BJ (cell line): ENCODE results near the gene SPNS3. TPM values are rescaled to one million over a fixed set of nuclear protein-coding genes. Genes with fewer than 3 reads are reported as not detected.

ENCODE experiments used
- CTCF ChIA-PET: fragments of 350-600 bp; formaldehyde crosslinking; extraction: SDS; loops from one replicate; lab custom pipeline; 2021; ENCODE audit warnings: antibody characterized with exemption, inconsistent platforms; lab: Yijun Ruan, JAX
- POLR2A ChIA-PET: fragments of 300-600 bp; sonication (Branson Sonifier 250); formaldehyde crosslinking; extraction: SDS; loops from one replicate; lab custom pipeline; 2021; ENCODE audit warnings: antibody characterized with exemption; lab: Charles Lee
- DNase-seq: peaks from one replicate; pipeline ENCODE4 v3.0.0-alpha.2; 2011; ENCODE audit warnings: low read depth
- H3K27me3 ChIP-seq: 2 replicates; pipeline ENCODE4 v1.6.0; 2011; ENCODE audit warnings: low read length; ENCODE audit not compliant: control insufficient read depth, insufficient read depth
- H3K36me3 ChIP-seq: 2 replicates; pipeline ENCODE4 v1.5.1; 2011; ENCODE audit warnings: low read length; ENCODE audit not compliant: control insufficient read depth, insufficient read depth
- H3K4me3 ChIP-seq: 2 replicates; pipeline ENCODE4 v1.5.1; 2011; ENCODE audit warnings: low read depth, mild to moderate bottlenecking, control low read depth, low read length
- CTCF ChIP-seq: IDR thresholded peaks from 2 replicates; pipeline ENCODE4 v1.5.1; 2011; ENCODE audit warnings: low read depth, mild to moderate bottlenecking, control low read depth, inconsistent platforms, low read length, moderate library complexity; ENCODE audit not compliant: insufficient read depth
- polyA plus RNA-seq: library from polyadenylated mRNA; depleted of rRNA; stranded (reverse); fragments of >200 nt; gene quantifications from 2 replicates; pipeline ENCODE4 v1.2.3, GENCODE V29; 2011

SPNS3 gene
- polyA plus RNA-seq, 1 experiment: not detected

DNA sequence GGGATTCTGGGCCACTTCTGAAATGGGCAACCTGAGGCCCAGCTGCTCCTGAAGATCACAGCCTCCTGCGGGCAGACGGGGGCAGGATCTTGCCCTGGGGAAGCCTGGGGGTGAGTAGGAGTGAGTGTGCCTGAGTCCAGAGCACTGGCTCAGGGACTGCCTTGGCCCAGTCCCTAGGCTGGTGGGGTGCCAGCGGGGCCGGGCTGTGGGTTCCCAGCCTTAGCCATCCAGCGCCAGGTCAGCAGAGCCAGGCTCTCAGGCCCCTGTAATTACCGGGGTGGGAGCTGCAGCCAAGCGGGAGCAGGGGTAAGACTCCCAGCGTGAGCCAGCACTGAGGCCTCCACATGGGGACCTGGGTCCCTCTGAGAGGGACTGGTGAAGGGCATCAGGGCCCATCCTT is 73.2 kb downstream of the SPNS3 start:
- Histone ChIP-seq H3K4me3 (no peak overlapping the region), H3K27me3 (peaks cover 27% of the 10 kb centered on the region), H3K36me3 (no peaks in the 10 kb centered on the region)
- ChIA-PET CTCF (interaction anchor here (1.1 kb wide), 2 partner anchors 12 to 15 kb away, joined by 3 to 4 read pairs; no protein-coding TSS in a partner anchor), POLR2A (no interaction called here)
- no peak for TF ChIP-seq CTCF
- no peak for DNase-seq

GRCh38 chr17:4507361-4508111 is 73.8 kb downstream of the SPNS3 start:
- H3K27me3 ChIP-seq: peaks cover 24% of the 10 kb centered on the region
- TF ChIP-seq CTCF: no peak
- no peak for DNase-seq
- H3K36me3 ChIP-seq: no peaks in the 10 kb centered on the region
- ChIA-PET POLR2A (no interaction called here), CTCF (interaction anchor here (1.0 to 1.1 kb wide), 3 partner anchors 11 to 59 kb away, joined by 3 to 4 read pairs (median 3); no protein-coding TSS in a partner anchor)
- no peak overlapping the region for H3K4me3 ChIP-seq

DNA sequence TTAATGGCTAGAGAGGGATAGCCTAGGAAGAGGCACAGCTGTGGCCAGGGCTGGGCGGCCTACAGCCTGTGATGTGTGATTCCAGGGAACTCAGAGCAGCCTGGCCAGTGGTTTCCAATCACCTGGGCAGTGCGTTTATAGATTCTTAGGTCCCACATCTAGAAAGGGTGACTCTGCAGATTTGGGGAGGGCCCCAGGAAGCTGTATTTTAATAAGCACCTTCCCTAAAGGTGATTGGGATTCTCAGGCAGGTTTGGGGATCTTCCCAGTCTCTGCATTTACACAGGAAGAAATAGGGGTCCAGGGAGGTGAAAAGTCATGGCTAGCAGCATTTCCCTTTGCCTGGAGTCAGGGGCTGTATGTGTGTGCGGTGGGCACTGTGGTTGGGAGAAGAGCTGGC is 74.5 kb downstream of the SPNS3 start:
- ChIA-PET CTCF (interaction anchor here (1.0 kb wide), 1 partner anchor 58 kb away, joined by 3 read pairs; no protein-coding TSS in a partner anchor), POLR2A (no interaction called here)
- no peak overlapping the region for H3K4me3 ChIP-seq
- H3K27me3 ChIP-seq: peaks cover 19% of the 10 kb centered on the region
- DNase-seq: no peak
- no peaks in the 10 kb centered on the region for H3K36me3 ChIP-seq
- TF ChIP-seq CTCF: no peak

DNA sequence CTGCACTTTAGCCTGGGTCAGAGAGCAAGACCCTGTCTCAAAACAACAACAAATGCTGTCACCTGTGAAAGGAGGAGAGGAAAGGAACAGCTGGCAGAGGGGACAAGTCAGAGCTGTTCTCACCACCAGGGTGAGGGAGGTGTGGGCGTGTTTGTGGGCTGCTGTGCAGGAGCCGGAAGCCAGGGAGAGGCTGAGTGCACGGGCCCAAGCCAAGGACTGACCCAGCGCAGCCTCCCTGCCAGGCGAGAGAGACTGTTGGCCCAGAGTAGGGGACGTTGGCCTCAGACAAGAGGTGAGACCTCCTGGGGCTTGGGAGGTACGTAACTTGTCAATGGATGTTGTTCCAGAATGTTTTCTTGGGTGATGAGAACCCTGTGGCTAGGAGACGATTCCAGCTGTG is 75.7 kb downstream of the SPNS3 start:
- DNase-seq: no peak
- ChIA-PET CTCF (no interaction called here), POLR2A (no interaction called here)
- TF ChIP-seq CTCF: no peak
- Histone ChIP-seq H3K36me3 (no peaks in the 10 kb centered on the region), H3K4me3 (no peak overlapping the region), H3K27me3 (peaks cover 16% of the 10 kb centered on the region)

DNA sequence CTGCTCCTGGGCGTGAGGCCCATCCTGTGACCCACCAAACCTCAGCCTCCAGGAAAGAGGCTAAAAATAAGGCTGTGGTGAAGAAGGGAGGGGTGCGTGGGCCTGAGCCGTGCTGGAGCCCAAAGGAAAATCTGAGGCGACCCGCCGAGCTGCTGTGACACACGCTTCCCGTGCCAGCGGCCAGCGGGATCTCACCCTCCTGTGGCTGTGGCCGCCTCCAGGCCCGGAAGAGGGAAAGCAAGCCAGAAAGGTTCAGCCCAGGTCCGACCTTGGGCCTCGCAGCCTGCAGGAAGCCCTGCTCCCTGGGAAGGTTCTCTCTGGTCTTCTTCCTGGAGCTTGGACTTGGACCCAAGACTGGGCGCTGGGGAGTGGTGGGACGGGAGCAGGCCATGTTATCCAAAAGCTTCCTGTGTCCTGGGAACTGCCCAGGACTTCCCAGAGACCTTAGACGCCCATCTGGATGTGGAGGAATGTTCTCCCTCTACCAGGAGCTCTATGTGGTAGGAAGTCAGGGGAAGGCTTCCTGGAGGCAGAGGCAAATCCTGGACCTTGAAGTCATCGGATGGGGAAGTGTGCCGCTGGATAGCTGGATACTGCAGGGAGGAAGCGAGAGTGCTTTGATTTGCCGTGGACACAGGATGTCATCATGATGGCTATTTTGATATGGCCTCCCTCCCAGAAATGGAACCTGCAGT is 76.3 kb downstream of the SPNS3 start:
- no peaks in the 10 kb centered on the region for H3K36me3 ChIP-seq
- ChIA-PET POLR2A (no interaction called here), CTCF (interaction anchor here (1.5 kb wide), 1 partner anchor 12 kb away, joined by 3 read pairs; no protein-coding TSS in a partner anchor)
- no peak for TF ChIP-seq CTCF
- peaks cover 13% of the 10 kb centered on the region for H3K27me3 ChIP-seq
- DNase-seq: no peak
- no peak overlapping the region for H3K4me3 ChIP-seq
